ENCODE data around the gene GPR107.

DNA sequence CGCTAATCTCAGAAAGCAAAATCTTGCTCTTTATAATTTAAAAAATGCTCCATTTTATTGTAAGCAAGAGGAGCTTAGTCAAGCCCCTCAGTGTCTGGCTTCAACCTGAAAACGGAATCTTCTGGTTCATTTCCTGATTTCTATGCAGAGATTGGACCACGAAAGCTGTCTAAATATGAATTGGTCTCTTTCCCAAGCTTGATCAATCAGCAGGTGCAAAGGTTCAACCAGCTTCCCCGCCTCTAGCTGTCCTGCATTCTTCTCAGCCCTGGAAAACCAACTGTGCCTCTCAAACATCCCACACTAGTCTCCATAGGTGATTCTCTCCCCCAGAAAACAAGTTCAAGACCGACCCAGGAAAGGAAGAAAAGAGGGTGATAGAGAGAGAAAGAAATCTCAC, 45.2 kb upstream of the GPR107 start:
- TF ChIP-seq, protein P1, sequence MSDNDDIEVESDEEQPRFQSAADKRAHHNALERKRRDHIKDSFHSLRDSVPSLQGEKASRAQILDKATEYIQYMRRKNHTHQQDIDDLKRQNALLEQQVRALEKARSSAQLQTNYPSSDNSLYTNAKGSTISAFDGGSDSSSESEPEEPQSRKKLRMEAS (IDR thresholded peaks at IDR 0.05) = no peak
- TF ChIP-seq EGR1 (IDR thresholded peaks at IDR 0.05) = no peak
